HuH-7 (cell line): ENCODE data around the gene PAX5.

Experiments used
- DNase-seq: peaks from one replicate; pipeline ENCODE4 v3.0.0; 2011; ENCODE audit warnings: low spot score

The PAX5 gene

GRCh38 chr9:36932198-36932597 is 101.9 kb downstream of the PAX5 start:
- DNase-seq: no peak

- DNase-seq: no peak
These were observed 103.1 kb downstream of the PAX5 start for GRCh38 chr9:36930941-36931340.

- DNase-seq: no peak
These were observed 104.8 kb downstream of the PAX5 start for GRCh38 chr9:36929350-36929675.

- DNase-seq: no peak
These were observed 105.3 kb downstream of the PAX5 start for GRCh38 chr9:36928670-36929349.

- no peak for DNase-seq
These were observed 105.9 kb downstream of the PAX5 start for GRCh38 chr9:36928210-36928609.

- DNase-seq: no peak
These were observed 109.2 kb downstream of the PAX5 start for GRCh38 chr9:36924757-36925432.

GRCh38 chr9:36924071-36924470 is 110.0 kb downstream of the PAX5 start:
- no peak for DNase-seq

GRCh38 chr9:36923025-36923625 is 110.9 kb downstream of the PAX5 start:
- DNase-seq: no peak

GRCh38 chr9:36922548-36922947 is 111.5 kb downstream of the PAX5 start:
- no peak for DNase-seq

GRCh38 chr9:36914212-36914577 is 119.9 kb downstream of the PAX5 start:
- DNase-seq: no peak

- DNase-seq: no peak
These were observed 120.5 kb downstream of the PAX5 start for GRCh38 chr9:36913393-36914211.

GRCh38 chr9:36912620-36913019 is 121.4 kb downstream of the PAX5 start:
- DNase-seq: no peak

GRCh38 chr9:36911601-36912412 is 122.3 kb downstream of the PAX5 start:
- no peak for DNase-seq

GRCh38 chr9:36911037-36911436 is 123.0 kb downstream of the PAX5 start:
- no peak for DNase-seq

GRCh38 chr9:36906492-36906891 is 127.6 kb downstream of the PAX5 start:
- no peak for DNase-seq

GRCh38 chr9:36905101-36906066 is 128.7 kb downstream of the PAX5 start:
- DNase-seq: peak; percentile 60

GRCh38 chr9:36903541-36904435 is 130.3 kb downstream of the PAX5 start:
- DNase-seq: no peak

GRCh38 chr9:36902861-36903524 is 131.1 kb downstream of the PAX5 start:
- DNase-seq: no peak

- DNase-seq: no peak
These were observed 131.9 kb downstream of the PAX5 start for GRCh38 chr9:36902080-36902716.
